GM18498 (cell line): ENCODE data around the gene CABLES1.
"Not testable (repeated sequence)": the region's sequence is repeated elsewhere in the genome, so short reads cannot be mapped to it uniquely, and the experiment has no call there.

Source experiments
- ATAC-seq: cut with Tn5 transposase; IDR thresholded peaks from one replicate; pipeline ENCODE4 v1.9.1; 2021; ENCODE audit warnings: mild to moderate bottlenecking, moderate library complexity; ENCODE audit not compliant: unreplicated experiment

CABLES1 gene

GRCh38 chr18:23259701-23260681 is 124.7 kb downstream of the CABLES1 start:
- ATAC-seq: peak; percentile 79

- no peak for ATAC-seq
Observed at GRCh38 chr18:23260926-23261590, 125.8 kb downstream of the CABLES1 start.

GRCh38 chr18:23263551-23264235 is 128.4 kb downstream of the CABLES1 start:
- ATAC-seq: no peak

GRCh38 chr18:23265682-23266399 is 130.6 kb downstream of the CABLES1 start:
- no peak for ATAC-seq

GRCh38 chr18:23266717-23267446 is 131.6 kb downstream of the CABLES1 start:
- peak; percentile 77 for ATAC-seq

- no peak for ATAC-seq
Observed at GRCh38 chr18:23267447-23267776, 132.1 kb downstream of the CABLES1 start.

- no peak for ATAC-seq
Observed at GRCh38 chr18:23268641-23269040, 133.4 kb downstream of the CABLES1 start.

- not testable (repeated sequence) for ATAC-seq
Observed at GRCh38 chr18:23269068-23269467, 133.8 kb downstream of the CABLES1 start.

GRCh38 chr18:23269928-23270327 is 134.6 kb downstream of the CABLES1 start:
- ATAC-seq: no peak

- no peak for ATAC-seq
Observed at GRCh38 chr18:23270986-23271680, 135.8 kb downstream of the CABLES1 start.

GRCh38 chr18:23272498-23273232 is 137.4 kb downstream of the CABLES1 start:
- ATAC-seq: no peak

- ATAC-seq: no peak
Observed at GRCh38 chr18:23273443-23273966, 138.2 kb downstream of the CABLES1 start.

- no peak for ATAC-seq
Observed at GRCh38 chr18:23274638-23275482, 139.6 kb downstream of the CABLES1 start.

GRCh38 chr18:23276451-23276850 is 141.2 kb downstream of the CABLES1 start:
- no peak for ATAC-seq

GRCh38 chr18:23277399-23277798 is 142.1 kb downstream of the CABLES1 start:
- ATAC-seq: no peak

- no peak for ATAC-seq
Observed at GRCh38 chr18:23279931-23280330, 144.6 kb downstream of the CABLES1 start.

- ATAC-seq: no peak
Observed at GRCh38 chr18:23280844-23281243, 145.6 kb downstream of the CABLES1 start.
